HEK293T (cell line): ENCODE results near the gene ATP2A2.

Experiments
- ARNT ChIP-seq: fragments of 450-650 bp; IDR thresholded peaks from 2 replicates; pipeline ENCODE4 v1.6.1; 2017; ENCODE audit warnings: mild to moderate bottlenecking
- BHLHE40 ChIP-seq: fragments of 450-650 bp; IDR thresholded peaks from 2 replicates; pipeline ENCODE4 v1.6.1; 2016; ENCODE audit warnings: mild to moderate bottlenecking, moderate library complexity, borderline replicate concordance
- CTBP1 ChIP-seq: fragments of 450-650 bp; IDR thresholded peaks from 2 replicates; pipeline ENCODE4 v1.6.1; 2016; ENCODE audit warnings: borderline replicate concordance
- FOXA1 ChIP-seq: fragments of 450-650 bp; IDR thresholded peaks from 2 replicates; pipeline ENCODE4 v1.6.1; 2016; ENCODE audit warnings: mild to moderate bottlenecking
- FOXM1 ChIP-seq: fragments of 450-650 bp; IDR thresholded peaks from 2 replicates; pipeline ENCODE4 v1.6.1; 2017; ENCODE audit warnings: mild to moderate bottlenecking, borderline replicate concordance
- HDGF ChIP-seq: fragments of 450-650 bp; IDR thresholded peaks from 2 replicates; pipeline ENCODE4 v1.6.1; 2017; ENCODE audit warnings: antibody characterized with exemption, borderline replicate concordance
- LEF1 ChIP-seq: fragments of 450-650 bp; IDR thresholded peaks from 2 replicates; pipeline ENCODE4 v1.6.1; 2017; ENCODE audit warnings: mild to moderate bottlenecking, borderline replicate concordance
- SP1 ChIP-seq: fragments of 450-650 bp; IDR thresholded peaks from 2 replicates; pipeline ENCODE4 v1.6.1; 2017
- SUZ12 ChIP-seq: fragments of 450-650 bp; IDR thresholded peaks from 2 replicates; pipeline ENCODE4 v1.6.1; 2016; ENCODE audit warnings: mild to moderate bottlenecking
- TARDBP ChIP-seq: fragments of 450-650 bp; IDR thresholded peaks from 2 replicates; pipeline ENCODE4 v1.6.1; 2016

DNA sequence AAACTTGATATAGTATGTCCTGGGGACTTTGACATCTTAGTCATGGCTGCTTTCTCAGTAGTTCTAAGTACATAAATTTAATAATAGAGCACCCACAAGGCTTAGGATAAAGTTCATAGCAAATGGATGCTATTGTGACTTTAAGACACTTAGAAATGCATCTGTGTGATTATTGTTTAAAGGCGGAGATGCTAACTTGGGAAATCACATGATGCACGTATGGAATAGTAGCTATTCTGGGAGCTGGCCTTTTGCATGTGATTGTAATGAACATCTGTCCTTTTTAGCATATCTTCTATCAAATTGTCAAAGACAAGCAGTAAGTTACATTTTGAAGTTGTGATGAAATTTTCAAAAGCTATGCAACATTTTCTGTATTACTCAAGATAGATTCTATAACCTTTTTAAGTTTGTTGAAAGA, 46.7 kb upstream of the ATP2A2 start:
- no peak for TF ChIP-seq SUZ12
- TF ChIP-seq SP1: no peak
- TF ChIP-seq FOXA1: no peak
- no peak for TF ChIP-seq FOXM1
- no peak for TF ChIP-seq CTBP1
- TF ChIP-seq TARDBP: no peak
- no peak for TF ChIP-seq LEF1
- no peak for TF ChIP-seq ARNT
- no peak for TF ChIP-seq HDGF
- no peak for TF ChIP-seq BHLHE40
